HG03342 (cell line): ENCODE measurements around the gene TSPYL4.
"Not testable (repeated sequence)": the region's sequence is repeated elsewhere in the genome, so short reads cannot be mapped to it uniquely, and the experiment has no call there.

Experiments used
- ATAC-seq: cut with Tn5 transposase; IDR thresholded peaks from one replicate; pipeline ENCODE4 v1.9.1; 2021; ENCODE audit warnings: mild to moderate bottlenecking, moderate library complexity; ENCODE audit not compliant: unreplicated experiment

Gene TSPYL4

GRCh38 chr6:116253505-116254296, at the start of gene TSPYL4:
Gene TSPYL4, minus strand, starts transcription at chr6:116254075. Its CDS starts 67 bp downstream, at chr6:116254008.
- peak; percentile 99 for ATAC-seq

- ATAC-seq, result no peak
Measured at GRCh38 chr6:116301104-116301503, 47.2 kb upstream of the TSPYL4 start.

- no peak for ATAC-seq
Measured at GRCh38 chr6:116300566-116300965, 46.7 kb upstream of the TSPYL4 start.

- peak; percentile 66 for ATAC-seq
Measured at GRCh38 chr6:116298973-116299372, 45.1 kb upstream of the TSPYL4 start.

- no peak for ATAC-seq
Measured at GRCh38 chr6:116298273-116298672, 44.4 kb upstream of the TSPYL4 start.

- no peak for ATAC-seq
Measured at GRCh38 chr6:116292553-116292952, 38.7 kb upstream of the TSPYL4 start.

GRCh38 chr6:116291701-116292396, 38.0 kb upstream of the TSPYL4 start:
- no peak for ATAC-seq

- no peak for ATAC-seq
Measured at GRCh38 chr6:116290799-116291198, 36.9 kb upstream of the TSPYL4 start.

- no peak for ATAC-seq
Measured at GRCh38 chr6:116289876-116290275, 36.0 kb upstream of the TSPYL4 start.

GRCh38 chr6:116287689-116288282, 33.9 kb upstream of the TSPYL4 start:
- ATAC-seq, result peak; percentile 80

GRCh38 chr6:116286773-116287358, 33.0 kb upstream of the TSPYL4 start:
- ATAC-seq, result no peak

GRCh38 chr6:116284984-116285383, 31.1 kb upstream of the TSPYL4 start:
- not testable (repeated sequence) for ATAC-seq

- no peak for ATAC-seq
Measured at GRCh38 chr6:116283191-116283590, 29.3 kb upstream of the TSPYL4 start.

GRCh38 chr6:116282698-116283097, 28.8 kb upstream of the TSPYL4 start:
- no peak for ATAC-seq

- ATAC-seq, result no peak
Measured at GRCh38 chr6:116280933-116281316, 27.1 kb upstream of the TSPYL4 start.

- no peak for ATAC-seq
Measured at GRCh38 chr6:116280161-116280932, 26.5 kb upstream of the TSPYL4 start.

- peak; percentile 95 for ATAC-seq
Measured at GRCh38 chr6:116279232-116280160, 25.6 kb upstream of the TSPYL4 start, which contains the start of gene TSPYL1. Gene TSPYL1, minus strand, starts transcription at chr6:116279930. Its CDS starts 100 bp downstream, at chr6:116279830.

GRCh38 chr6:116278854-116279231, 25.0 kb upstream of the TSPYL4 start:
- ATAC-seq, result no peak

- no peak for ATAC-seq
Measured at GRCh38 chr6:116278481-116278829, 24.6 kb upstream of the TSPYL4 start.

GRCh38 chr6:116277124-116277523, 23.2 kb upstream of the TSPYL4 start:
- ATAC-seq, result no peak
